HEK293 (cell line): Measurements from ENCODE around the gene SAMD14.

Experiments
- CTCF ChIA-PET: fragments of 350-600 bp; formaldehyde crosslinking; extraction: SDS; loops from one replicate; lab custom pipeline; 2021; ENCODE audit warnings: antibody characterized with exemption; lab: Yijun Ruan, JAX
- POLR2A ChIA-PET: fragments of 300-600 bp; formaldehyde crosslinking; extraction: SDS; loops from one replicate; lab custom pipeline; 2020; ENCODE audit warnings: antibody characterized with exemption, inconsistent platforms; lab: Yijun Ruan, JAX
- H3K27ac ChIP-seq: fragments of 200-500 bp; sonication (Bioruptor generic); 2 replicates; pipeline ENCODE4 v1.5.1; 2014; ENCODE audit warnings: low read depth, low read length, control low read depth, inconsistent platforms; ENCODE audit errors: extremely low read depth
- H3K36me3 ChIP-seq, 2 experiments: fragments of 200-500 bp in 1 of 2; sonication (Bioruptor generic) in 1 of 2; 1 replicate in 1 of 2; 2 replicates in 1 of 2; pipeline ENCODE4 v1.5.1; 2014 to 2017; ENCODE audit warnings: inconsistent platforms in 2 of 2, low read length in 2 of 2; ENCODE audit not compliant: control insufficient read depth in 2 of 2, insufficient read depth in 1 of 2
- H3K4me1 ChIP-seq: fragments of 200-500 bp; sonication (Bioruptor generic); 2 replicates; pipeline ENCODE4 v1.5.1; 2014; ENCODE audit warnings: mild to moderate bottlenecking, low read length, inconsistent platforms; ENCODE audit not compliant: control insufficient read depth, insufficient read depth
- H3K4me3 ChIP-seq: 2 replicates; pipeline ENCODE4 v1.5.1; 2011; ENCODE audit warnings: low read depth, mild to moderate bottlenecking, control low read depth, low read length, moderate library complexity
- H3K9me3 ChIP-seq: fragments of 200-500 bp; sonication (Bioruptor generic); 2 replicates; pipeline ENCODE4 v1.5.1; 2014; ENCODE audit warnings: low read depth, low read length, inconsistent platforms; ENCODE audit not compliant: control insufficient read depth, insufficient read depth
- BCL11B ChIP-seq: fragments of 450-650 bp; formaldehyde crosslinking; IDR thresholded peaks from 2 replicates; pipeline ENCODE4 v1.5.1; 2016; ENCODE audit warnings: low read depth, missing biosample characterization, missing genetic modification characterization
- EGR2 ChIP-seq: fragments of 450-650 bp; formaldehyde crosslinking; IDR thresholded peaks from 2 replicates; pipeline ENCODE4 v1.5.1; 2016; ENCODE audit warnings: low read depth, missing biosample characterization, missing genetic modification characterization
- GLI4 ChIP-seq: fragments of 450-650 bp; formaldehyde crosslinking; IDR thresholded peaks from 2 replicates; pipeline ENCODE4 v1.5.1; 2016; ENCODE audit warnings: missing biosample characterization, missing genetic modification characterization
- IKZF3 ChIP-seq: fragments of 450-650 bp; IDR thresholded peaks from 2 replicates; pipeline ENCODE4 v1.5.0; 2018; ENCODE audit warnings: missing biosample characterization, mild to moderate bottlenecking, missing genetic modification characterization, moderate library complexity
- KLF10 ChIP-seq: fragments of 450-650 bp; IDR thresholded peaks from 2 replicates; pipeline ENCODE4 v1.5.1; 2018; ENCODE audit warnings: missing biosample characterization, mild to moderate bottlenecking, missing genetic modification characterization
- KLF17 ChIP-seq: fragments of 450-650 bp; formaldehyde crosslinking; IDR thresholded peaks from 2 replicates; pipeline ENCODE4 v1.5.1; 2016; ENCODE audit warnings: missing biosample characterization, missing genetic modification characterization
- MZF1 ChIP-seq: fragments of 450-650 bp; formaldehyde crosslinking; IDR thresholded peaks from 2 replicates; pipeline ENCODE4 v1.5.1; 2017; ENCODE audit warnings: missing biosample characterization, missing genetic modification characterization, borderline replicate concordance
- SCRT2 ChIP-seq: fragments of 450-650 bp; formaldehyde crosslinking; IDR thresholded peaks from 2 replicates; pipeline ENCODE4 v1.5.1; 2016; ENCODE audit warnings: missing biosample characterization, missing genetic modification characterization
- ZBTB10 ChIP-seq: fragments of 450-650 bp; formaldehyde crosslinking; IDR thresholded peaks from 2 replicates; pipeline ENCODE4 v1.5.1; 2016; ENCODE audit warnings: missing biosample characterization, missing genetic modification characterization
- ZBTB17 ChIP-seq: fragments of 450-650 bp; formaldehyde crosslinking; IDR thresholded peaks from 2 replicates; pipeline ENCODE4 v1.5.1; 2016; ENCODE audit warnings: missing biosample characterization, missing genetic modification characterization
- ZFHX2 ChIP-seq: fragments of 450-650 bp; formaldehyde crosslinking; conservative IDR thresholded peaks from 2 replicates; pipeline ENCODE4 v1.5.1; 2016; ENCODE audit warnings: missing biosample characterization, missing genetic modification characterization
- ZNF10 ChIP-seq: fragments of 450-650 bp; formaldehyde crosslinking; IDR thresholded peaks from 2 replicates; pipeline ENCODE4 v1.5.1; 2017; ENCODE audit warnings: missing biosample characterization, missing genetic modification characterization
- ZNF350 ChIP-seq: fragments of 450-650 bp; formaldehyde crosslinking; IDR thresholded peaks from 2 replicates; pipeline ENCODE4 v1.5.0; 2017; ENCODE audit warnings: missing biosample characterization, mild to moderate bottlenecking, missing genetic modification characterization
- ZNF354C ChIP-seq: fragments of 450-650 bp; formaldehyde crosslinking; IDR thresholded peaks from 2 replicates; pipeline ENCODE4 v1.5.1; 2016; ENCODE audit warnings: missing biosample characterization, missing genetic modification characterization, low read depth, borderline replicate concordance
- ZNF404 ChIP-seq: fragments of 450-650 bp; formaldehyde crosslinking; IDR thresholded peaks from 2 replicates; pipeline ENCODE4 v1.5.1; 2017; ENCODE audit warnings: missing biosample characterization, missing genetic modification characterization
- ZNF548 ChIP-seq: fragments of 450-650 bp; formaldehyde crosslinking; IDR thresholded peaks from 2 replicates; pipeline ENCODE4 v1.5.1; 2016; ENCODE audit warnings: missing biosample characterization, missing genetic modification characterization
- ZNF629 ChIP-seq: fragments of 450-650 bp; formaldehyde crosslinking; IDR thresholded peaks from 2 replicates; pipeline ENCODE4 v1.5.1; 2017; ENCODE audit warnings: missing biosample characterization, missing genetic modification characterization
- ZNF777 ChIP-seq: fragments of 450-650 bp; formaldehyde crosslinking; IDR thresholded peaks from 2 replicates; pipeline ENCODE4 v1.5.1; 2017; ENCODE audit warnings: missing biosample characterization, missing genetic modification characterization, borderline replicate concordance
- ZSCAN16 ChIP-seq: fragments of 450-650 bp; formaldehyde crosslinking; IDR thresholded peaks from 2 replicates; pipeline ENCODE4 v1.5.1; 2016; ENCODE audit warnings: missing biosample characterization, missing genetic modification characterization
- TF ChIP-seq, protein P1 (sequence below): fragments of 450-650 bp; formaldehyde crosslinking; conservative IDR thresholded peaks from 2 replicates; pipeline ENCODE4 v1.5.1; 2016; ENCODE audit warnings: low read depth, missing biosample characterization, missing genetic modification characterization
- TF ChIP-seq, protein P2 (sequence below): fragments of 450-650 bp; formaldehyde crosslinking; IDR thresholded peaks from 2 replicates; pipeline ENCODE4 v1.5.1; 2016; ENCODE audit warnings: missing biosample characterization, missing genetic modification characterization, borderline replicate concordance

SAMD14 gene

DNA sequence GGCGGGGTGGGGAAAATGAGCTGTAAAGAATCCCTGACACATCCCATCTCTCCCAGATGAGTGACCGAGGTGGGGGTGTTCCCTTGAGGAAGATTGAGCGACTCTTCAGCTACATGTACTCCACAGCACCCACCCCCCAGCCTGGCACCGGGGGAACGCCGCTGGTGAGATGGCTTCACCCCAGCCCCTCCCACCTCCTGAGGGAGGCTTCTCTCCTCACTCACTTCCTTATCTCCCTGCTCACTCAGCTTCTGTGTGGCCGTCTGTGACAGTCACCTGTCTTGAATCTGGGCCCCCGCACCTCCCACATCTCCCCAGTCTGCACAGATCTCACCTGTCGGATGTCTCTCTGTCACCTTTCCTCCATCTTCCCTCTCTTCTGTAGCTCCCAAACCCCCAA lies 21.4 kb downstream of the SAMD14 start:
- H3K4me3 ChIP-seq = no peak overlapping the region
- TF ChIP-seq GLI4 (tag by site-specific recombination) (no peak), KLF10 (tag by site-specific recombination) (no peak), ZBTB17 (tag by site-specific recombination) (no peak), ZBTB10 (no peak), ZFHX2 (0 out of 2 replicates have a peak, but pooled peaks have one; percentile 12), SCRT2 (tag by site-specific recombination) (no peak), EGR2 (tag by site-specific recombination) (peak; percentile 15; the same call in 1 of the 2 replicates)
- TF ChIP-seq, protein P1, sequence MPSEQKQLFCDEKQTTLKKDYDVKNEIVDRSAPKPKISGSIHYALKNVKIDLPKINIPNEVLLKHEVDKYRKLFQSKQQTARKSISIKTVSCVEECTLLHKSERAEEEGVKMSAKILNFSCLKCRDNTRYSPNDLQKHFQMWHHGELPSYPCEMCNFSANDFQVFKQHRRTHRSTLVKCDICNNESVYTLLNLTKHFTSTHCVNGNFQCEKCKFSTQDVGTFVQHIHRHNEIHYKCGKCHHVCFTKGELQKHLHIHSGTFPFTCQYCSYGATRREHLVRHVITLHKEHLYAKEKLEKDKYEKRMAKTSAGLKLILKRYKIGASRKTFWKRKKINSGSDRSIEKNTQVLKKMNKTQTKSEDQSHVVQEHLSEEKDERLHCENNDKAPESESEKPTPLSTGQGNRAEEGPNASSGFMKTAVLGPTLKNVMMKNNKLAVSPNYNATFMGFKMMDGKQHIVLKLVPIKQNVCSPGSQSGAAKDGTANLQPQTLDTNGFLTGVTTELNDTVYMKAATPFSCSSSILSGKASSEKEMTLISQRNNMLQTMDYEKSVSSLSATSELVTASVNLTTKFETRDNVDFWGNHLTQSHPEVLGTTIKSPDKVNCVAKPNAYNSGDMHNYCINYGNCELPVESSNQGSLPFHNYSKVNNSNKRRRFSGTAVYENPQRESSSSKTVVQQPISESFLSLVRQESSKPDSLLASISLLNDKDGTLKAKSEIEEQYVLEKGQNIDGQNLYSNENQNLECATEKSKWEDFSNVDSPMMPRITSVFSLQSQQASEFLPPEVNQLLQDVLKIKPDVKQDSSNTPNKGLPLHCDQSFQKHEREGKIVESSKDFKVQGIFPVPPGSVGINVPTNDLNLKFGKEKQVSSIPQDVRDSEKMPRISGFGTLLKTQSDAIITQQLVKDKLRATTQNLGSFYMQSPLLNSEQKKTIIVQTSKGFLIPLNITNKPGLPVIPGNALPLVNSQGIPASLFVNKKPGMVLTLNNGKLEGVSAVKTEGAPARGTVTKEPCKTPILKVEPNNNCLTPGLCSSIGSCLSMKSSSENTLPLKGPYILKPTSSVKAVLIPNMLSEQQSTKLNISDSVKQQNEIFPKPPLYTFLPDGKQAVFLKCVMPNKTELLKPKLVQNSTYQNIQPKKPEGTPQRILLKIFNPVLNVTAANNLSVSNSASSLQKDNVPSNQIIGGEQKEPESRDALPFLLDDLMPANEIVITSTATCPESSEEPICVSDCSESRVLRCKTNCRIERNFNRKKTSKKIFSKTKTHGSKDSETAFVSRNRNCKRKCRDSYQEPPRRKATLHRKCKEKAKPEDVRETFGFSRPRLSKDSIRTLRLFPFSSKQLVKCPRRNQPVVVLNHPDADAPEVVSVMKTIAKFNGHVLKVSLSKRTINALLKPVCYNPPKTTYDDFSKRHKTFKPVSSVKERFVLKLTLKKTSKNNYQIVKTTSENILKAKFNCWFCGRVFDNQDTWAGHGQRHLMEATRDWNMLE = no peak
- ChIA-PET POLR2A (no interaction called here), CTCF (interaction anchor here (1.0 to 1.8 kb wide), 7 partner anchors 14 to 187 kb away, joined by 3 to 8 read pairs (median 6); partner anchors contain the start of gene PDK2)
- H3K9me3 ChIP-seq = no peaks in the 10 kb centered on the region
- H3K36me3 ChIP-seq = peaks cover 6 to 59% of the 10 kb centered on the region in 2 experiments; a peak in 2 of 3 replicates
- no peaks in the 10 kb centered on the region for H3K4me1 ChIP-seq
- no peak overlapping the region for H3K27ac ChIP-seq

- Histone ChIP-seq H3K9me3 (no peaks in the 10 kb centered on the region), H3K4me3 (no peak overlapping the region), H3K4me1 (no peaks in the 10 kb centered on the region), H3K27ac (no peak overlapping the region), H3K36me3 (peaks cover 6 to 60% of the 10 kb centered on the region in 2 experiments; a peak in 2 of 3 replicates)
- ChIA-PET CTCF (interaction anchor here (0.8 to 1.8 kb wide), 8 partner anchors 13 to 188 kb away, joined by 3 to 8 read pairs (median 5); partner anchors contain the start of gene PDK2), POLR2A (no interaction called here)
- TF ChIP-seq KLF17 (tag by site-specific recombination) (peak; percentile 56; the same call in 1 of the 2 replicates), ZNF10 (no peak), ZNF777 (tag by site-specific recombination) (no peak), ZNF350 (tag by site-specific recombination) (no peak), MZF1 (tag by site-specific recombination) (no peak), BCL11B (tag by site-specific recombination) (no peak), ZNF629 (tag by site-specific recombination) (0 out of 2 replicates have a peak, but pooled peaks have one; percentile 28), ZBTB17 (tag by site-specific recombination) (no peak), ZNF404 (tag by site-specific recombination) (no peak), ZSCAN16 (tag by site-specific recombination) (no peak), IKZF3 (no peak), ZNF354C (tag by site-specific recombination) (no peak), ZNF548 (tag by site-specific recombination) (no peak)
- TF ChIP-seq, protein P2, sequence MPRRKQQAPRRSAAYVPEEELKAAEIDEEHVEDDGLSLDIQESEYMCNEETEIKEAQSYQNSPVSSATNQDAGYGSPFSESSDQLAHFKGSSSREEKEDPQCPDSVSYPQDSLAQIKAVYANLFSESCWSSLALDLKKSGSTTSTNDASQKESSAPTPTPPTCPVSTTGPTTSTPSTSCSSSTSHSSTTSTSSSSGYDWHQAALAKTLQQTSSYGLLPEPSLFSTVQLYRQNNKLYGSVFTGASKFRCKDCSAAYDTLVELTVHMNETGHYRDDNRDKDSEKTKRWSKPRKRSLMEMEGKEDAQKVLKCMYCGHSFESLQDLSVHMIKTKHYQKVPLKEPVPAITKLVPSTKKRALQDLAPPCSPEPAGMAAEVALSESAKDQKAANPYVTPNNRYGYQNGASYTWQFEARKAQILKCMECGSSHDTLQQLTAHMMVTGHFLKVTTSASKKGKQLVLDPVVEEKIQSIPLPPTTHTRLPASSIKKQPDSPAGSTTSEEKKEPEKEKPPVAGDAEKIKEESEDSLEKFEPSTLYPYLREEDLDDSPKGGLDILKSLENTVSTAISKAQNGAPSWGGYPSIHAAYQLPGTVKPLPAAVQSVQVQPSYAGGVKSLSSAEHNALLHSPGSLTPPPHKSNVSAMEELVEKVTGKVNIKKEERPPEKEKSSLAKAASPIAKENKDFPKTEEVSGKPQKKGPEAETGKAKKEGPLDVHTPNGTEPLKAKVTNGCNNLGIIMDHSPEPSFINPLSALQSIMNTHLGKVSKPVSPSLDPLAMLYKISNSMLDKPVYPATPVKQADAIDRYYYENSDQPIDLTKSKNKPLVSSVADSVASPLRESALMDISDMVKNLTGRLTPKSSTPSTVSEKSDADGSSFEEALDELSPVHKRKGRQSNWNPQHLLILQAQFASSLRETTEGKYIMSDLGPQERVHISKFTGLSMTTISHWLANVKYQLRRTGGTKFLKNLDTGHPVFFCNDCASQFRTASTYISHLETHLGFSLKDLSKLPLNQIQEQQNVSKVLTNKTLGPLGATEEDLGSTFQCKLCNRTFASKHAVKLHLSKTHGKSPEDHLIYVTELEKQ (tag by site-specific recombination) = no peak
These were observed 22.1 kb downstream of the SAMD14 start for GRCh38 chr17:50107790-50108414.
